ENCODE results near the gene CIC.

GRCh38 chr19:42334697-42335373 is 65.8 kb downstream of the CIC start:
- TF ChIP-seq POLR2A (IDR thresholded peaks at IDR 0.05; ENCODE audit: low read depth, low read length) (no peak), SPI1 (IDR thresholded peaks at IDR 0.05; ENCODE audit: low read depth, low read length) (no peak), POLR2AphosphoS5 (IDR thresholded peaks at IDR 0.05; ENCODE audit: low read depth, low read length) (no peak), PAX5 (IDR thresholded peaks at IDR 0.05; ENCODE audit: insufficient read depth, low read length, severe bottlenecking) (no peak), TAF1 (IDR thresholded peaks at IDR 0.05; ENCODE audit: low read depth, low read length) (no peak), POU2F2 (IDR thresholded peaks at IDR 0.05; ENCODE audit: low read depth, low read length) (no peak)
